A549 (cell line): ENCODE results near the gene TUBB6. TPM values are rescaled to one million over a fixed set of nuclear protein-coding genes. Genes with fewer than 3 reads are reported as not detected.

Source experiments
- ATAC-seq, 2 experiments: fragments of 200-7000 bp in 1 of 2; fragments of >200 bp in 1 of 2; cut with Nextera tagmentation in 1 of 2; cut with Tn5 transposase in 1 of 2; 3 replicates each; pipeline versions ENCODE4 v1.8.0 to v1.9.1; 2018 to 2020; ENCODE audit warnings: mild to moderate bottlenecking in 1 of 2, moderate library complexity in 1 of 2
- CTCF ChIA-PET: fragments of 300-600 bp; sonication (Branson Sonifier 250); formaldehyde crosslinking; extraction: SDS; loops from one replicate; lab custom pipeline; 2021; ENCODE audit warnings: antibody characterized with exemption, inconsistent platforms; lab: Yijun Ruan, JAX
- POLR2A ChIA-PET: fragments of 350-600 bp; formaldehyde crosslinking; extraction: SDS; loops from one replicate; lab custom pipeline; 2021; ENCODE audit warnings: antibody characterized with exemption, inconsistent platforms; lab: Yijun Ruan, JAX
- DNase-seq, 2 experiments: peaks; one replicate each; pipeline versions ENCODE4 v3.0.0 to v3.0.0-alpha.2; 2011 to 2016; ENCODE audit warnings: low read depth in 1 of 2, low spot score in 1 of 2
- FAIRE-seq: peaks from 2 replicates; lab custom pipeline; 2011; peaks lifted over from hg19 to GRCh38; lab: Jason Lieb, UNC
- H3K27ac ChIP-seq, 2 experiments: fragments of >200 bp; sonication (Bioruptor Twin); formaldehyde crosslinking; 3 replicates each; pipeline ENCODE4 v1.5.1; 2016 to 2017
- H3K4me1 ChIP-seq: fragments of >200 bp; sonication (Bioruptor Twin); formaldehyde crosslinking; 3 replicates; pipeline ENCODE4 v1.6.1; 2016
- H3K4me2 ChIP-seq: fragments of >200 bp; sonication (Bioruptor Twin); formaldehyde crosslinking; 3 replicates; pipeline ENCODE4 v1.6.1; 2016
- H3K4me3 ChIP-seq: fragments of >200 bp; sonication (Bioruptor Twin); formaldehyde crosslinking; 3 replicates; pipeline ENCODE4 v1.5.1; 2016
- H3K9me3 ChIP-seq: fragments of >200 bp; sonication (Bioruptor Twin); formaldehyde crosslinking; 3 replicates; pipeline ENCODE4 v1.6.1; 2016
- BHLHE40 ChIP-seq: IDR thresholded peaks from 2 replicates; pipeline ENCODE4 v1.6.1; 2012; ENCODE audit warnings: low read depth, low read length, inconsistent platforms
- CBX2 ChIP-seq: fragments of 200-600 bp; sonication (generic); IDR thresholded peaks from 2 replicates; pipeline ENCODE4 v1.6.1; 2016; ENCODE audit warnings: low read depth, mild to moderate bottlenecking, borderline replicate concordance
- CBX8 ChIP-seq: fragments of 200-600 bp; sonication (generic); IDR thresholded peaks from 2 replicates; pipeline ENCODE4 v1.6.1; 2016
- CEBPB ChIP-seq, 2 experiments: fragments of >200 bp in 1 of 2; sonication (Bioruptor Twin) in 1 of 2; formaldehyde crosslinking in 1 of 2; IDR thresholded peaks; 2 replicates each; pipeline ENCODE4 v1.6.1; 2012 to 2016
- CHD2 ChIP-seq: fragments of 150-350 bp; IDR thresholded peaks from 2 replicates; pipeline ENCODE4 v1.6.1; 2014; ENCODE audit warnings: low read length; ENCODE audit not compliant: partially characterized antibody
- EHMT2 ChIP-seq: fragments of 200-600 bp; sonication (generic); IDR thresholded peaks from 2 replicates; pipeline ENCODE4 v1.6.1; 2016; ENCODE audit warnings: antibody characterized with exemption, low read depth, mild to moderate bottlenecking, moderate library complexity
- EP300 ChIP-seq, 2 experiments: fragments of >200 bp; sonication (Bioruptor Twin); formaldehyde crosslinking; IDR thresholded peaks; 2 replicates in 1 of 2; 3 replicates in 1 of 2; pipeline ENCODE4 v1.6.1; 2016 to 2017
- FOXS1 ChIP-seq: fragments of 250-450 bp; sonication (Bioruptor Pico); IDR thresholded peaks from 2 replicates; pipeline ENCODE4 v1.5.0; 2020; ENCODE audit warnings: mild to moderate bottlenecking, moderate library complexity
- HEYL ChIP-seq: fragments of 250-450 bp; sonication (Bioruptor Pico); IDR thresholded peaks from 2 replicates; pipeline ENCODE4 v1.8.0; 2021; ENCODE audit warnings: mild to moderate bottlenecking, moderate library complexity
- HOXA7 ChIP-seq: fragments of 250-450 bp; sonication (Bioruptor Pico); IDR thresholded peaks from 2 replicates; pipeline ENCODE4 v1.5.0; 2020; ENCODE audit warnings: mild to moderate bottlenecking, moderate library complexity
- JUNB ChIP-seq: fragments of >200 bp; sonication (Bioruptor Twin); formaldehyde crosslinking; IDR thresholded peaks from 2 replicates; pipeline ENCODE4 v1.6.1; 2016
- KDM5A ChIP-seq: fragments of 200-600 bp; sonication (generic); IDR thresholded peaks from 2 replicates; pipeline ENCODE4 v1.6.1; 2016; ENCODE audit warnings: antibody characterized with exemption, mild to moderate bottlenecking
- MYC ChIP-seq: IDR thresholded peaks from 2 replicates; pipeline ENCODE4 v1.6.1; 2012; ENCODE audit warnings: mild to moderate bottlenecking, inconsistent platforms, low read length, improper control_type of control experiment, borderline replicate concordance
- RARB ChIP-seq: fragments of 250-450 bp; sonication (Bioruptor Pico); IDR thresholded peaks from 2 replicates; pipeline ENCODE4 v1.8.0; 2021; ENCODE audit warnings: mild to moderate bottlenecking, moderate library complexity
- RCOR1 ChIP-seq: fragments of 150-350 bp; IDR thresholded peaks from 2 replicates; pipeline ENCODE4 v1.6.1; 2014; ENCODE audit warnings: antibody characterized with exemption, low read length, low read depth
- TFCP2L1 ChIP-seq: fragments of 250-450 bp; sonication (Bioruptor Pico); IDR thresholded peaks from 2 replicates; pipeline ENCODE4 v1.5.0; 2021; ENCODE audit warnings: mild to moderate bottlenecking
- TP53 ChIP-seq: fragments of 250-450 bp; sonication (Bioruptor Pico); IDR thresholded peaks from 2 replicates; pipeline ENCODE4 v1.5.0; 2021; ENCODE audit warnings: mild to moderate bottlenecking, moderate library complexity
- ZFP36 ChIP-seq: fragments of 450-650 bp; IDR thresholded peaks from 2 replicates; pipeline ENCODE4 v1.6.1; 2014; ENCODE audit warnings: borderline replicate concordance; ENCODE audit not compliant: partially characterized antibody
- ZNF302 ChIP-seq: fragments of 250-450 bp; sonication (Bioruptor Pico); IDR thresholded peaks from 2 replicates; pipeline ENCODE4 v1.9.0; 2021; ENCODE audit warnings: inconsistent platforms, mild to moderate bottlenecking, moderate library complexity
- ZSCAN20 ChIP-seq: fragments of 250-450 bp; sonication (Bioruptor Pico); IDR thresholded peaks from 2 replicates; pipeline ENCODE4 v1.8.0; 2022; ENCODE audit warnings: mild to moderate bottlenecking, moderate library complexity
- WGBS: methylation state at CpG from one replicate; pipeline ENCODE4 v1.1.6; 2017; ENCODE audit errors: missing lambda C conversion rate; 5-methylcytosine and 5-hydroxymethylcytosine counted together
- polyA plus RNA-seq, 4 experiments: library from polyadenylated mRNA; depleted of rRNA in 3 of 4; stranded (reverse); fragments of >200 nt; fragmentation: RNase III in 1 of 4; extraction: RNeasy Plus Mini Kit Qiagen cat#74134 plus additional on column Dnase treatment in 1 of 4; gene quantifications; 2 replicates in 3 of 4; 3 replicates in 1 of 4; pipeline ENCODE4 v1.2.3, GENCODE V29; 2011 to 2017
- TF ChIP-seq, protein P1 (sequence below): IDR thresholded peaks from 2 replicates; pipeline ENCODE4 v1.6.1; 2012
- TF ChIP-seq, protein P2 (sequence below): fragments of 150-350 bp; IDR thresholded peaks from 2 replicates; pipeline ENCODE4 v1.6.1; 2014; ENCODE audit warnings: low read depth, mild to moderate bottlenecking, low read length
- TF ChIP-seq, protein P3 (sequence below): fragments of 450-650 bp; IDR thresholded peaks from 2 replicates; pipeline ENCODE4 v1.6.1; 2014; ENCODE audit warnings: antibody characterized with exemption
- TF ChIP-seq, protein P4 (sequence below): IDR thresholded peaks from 2 replicates; pipeline ENCODE4 v1.6.1; 2012; ENCODE audit warnings: low read depth, borderline replicate concordance
- TF ChIP-seq, protein P5 (sequence below): IDR thresholded peaks from 2 replicates; pipeline ENCODE4 v1.6.1; 2012
- TF ChIP-seq, protein P6 (sequence below): fragments of 250-450 bp; sonication (Bioruptor Pico); IDR thresholded peaks from 2 replicates; pipeline ENCODE4 v1.5.0; 2021; ENCODE audit warnings: mild to moderate bottlenecking, moderate library complexity, borderline replicate concordance

TUBB6 gene
- polyA plus RNA-seq, 2 of the 4 experiments (the other 2 are of a cell fraction): 88.5 to 235 TPM

DNA sequence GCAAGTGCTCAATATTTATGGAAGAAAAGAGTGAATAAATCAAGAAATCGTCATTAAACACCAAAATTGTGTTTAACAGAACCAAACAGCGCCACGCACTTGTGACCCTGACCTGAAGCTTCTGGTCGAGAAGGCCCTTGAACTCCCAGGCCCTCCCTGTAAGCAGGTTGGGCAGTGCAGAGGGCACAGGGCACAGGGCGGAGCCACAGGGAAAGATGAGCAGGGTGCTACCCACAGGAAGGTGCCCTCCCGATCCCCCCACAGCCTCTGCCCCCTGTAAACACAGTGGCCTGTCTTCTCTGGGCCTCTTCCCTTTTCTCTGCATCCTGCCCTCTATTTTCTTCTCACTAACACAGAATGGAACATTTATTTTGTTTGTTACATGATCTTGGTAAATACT is 16.9 kb upstream of the TUBB6 start:
- H3K27ac ChIP-seq: no peak overlapping the region
- no peak for DNase-seq
- no peak for ATAC-seq
- H3K4me3 ChIP-seq: no peak overlapping the region
- CTCF ChIA-PET: interaction anchor here (1.0 to 2.0 kb wide), 2 partner anchors 12 to 19 kb away, joined by 3 to 5 read pairs; no protein-coding TSS in a partner anchor
- 60% methylated on average over 6 of the region's 6 CpGs for whole genome bisulfite sequencing
- no peak for FAIRE-seq
- no peak overlapping the region for H3K4me2 ChIP-seq
- H3K9me3 ChIP-seq: no peaks in the 10 kb centered on the region
- POLR2A ChIA-PET: no interaction called here
- peaks cover 7% of the 10 kb centered on the region; the same call in 2 of the 3 replicates for H3K4me1 ChIP-seq
- TF ChIP-seq CBX8: no peak
- no peak for TF ChIP-seq BHLHE40
- TF ChIP-seq, protein P1, sequence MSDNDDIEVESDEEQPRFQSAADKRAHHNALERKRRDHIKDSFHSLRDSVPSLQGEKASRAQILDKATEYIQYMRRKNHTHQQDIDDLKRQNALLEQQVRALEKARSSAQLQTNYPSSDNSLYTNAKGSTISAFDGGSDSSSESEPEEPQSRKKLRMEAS: no peak
- TF ChIP-seq HOXA7 (CRISPR knock-in tag): no peak
- no peak for TF ChIP-seq RARB (CRISPR knock-in tag)
- TF ChIP-seq ZSCAN20: no peak
- TF ChIP-seq CHD2: no peak
- TF ChIP-seq TFCP2L1 (CRISPR knock-in tag): no peak
- no peak for TF ChIP-seq EHMT2
- TF ChIP-seq, protein P2, sequence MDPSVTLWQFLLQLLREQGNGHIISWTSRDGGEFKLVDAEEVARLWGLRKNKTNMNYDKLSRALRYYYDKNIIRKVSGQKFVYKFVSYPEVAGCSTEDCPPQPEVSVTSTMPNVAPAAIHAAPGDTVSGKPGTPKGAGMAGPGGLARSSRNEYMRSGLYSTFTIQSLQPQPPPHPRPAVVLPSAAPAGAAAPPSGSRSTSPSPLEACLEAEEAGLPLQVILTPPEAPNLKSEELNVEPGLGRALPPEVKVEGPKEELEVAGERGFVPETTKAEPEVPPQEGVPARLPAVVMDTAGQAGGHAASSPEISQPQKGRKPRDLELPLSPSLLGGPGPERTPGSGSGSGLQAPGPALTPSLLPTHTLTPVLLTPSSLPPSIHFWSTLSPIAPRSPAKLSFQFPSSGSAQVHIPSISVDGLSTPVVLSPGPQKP: no peak
- TF ChIP-seq JUNB: no peak

DNA sequence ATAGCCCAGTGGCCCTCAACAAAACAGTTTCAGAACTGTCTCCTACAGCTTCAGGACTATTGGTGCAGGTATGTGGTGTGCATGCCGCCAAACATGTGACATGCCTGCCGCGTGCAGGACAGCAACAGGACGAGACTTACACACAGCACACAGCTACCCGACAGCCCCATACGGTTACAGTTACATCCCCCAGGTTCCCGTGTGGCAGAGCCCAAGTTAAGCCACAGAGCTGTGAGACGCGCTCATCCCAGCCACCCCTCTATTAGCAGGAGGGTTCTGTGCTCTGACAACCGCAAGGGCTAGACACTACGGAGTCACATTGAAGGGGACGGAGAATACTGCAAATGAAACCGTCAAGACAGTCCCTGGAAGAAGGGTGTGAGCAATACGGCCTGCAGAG is 16.4 kb upstream of the TUBB6 start:
- DNase-seq (no peak), FAIRE-seq (no peak), ATAC-seq (no peak)
- Histone ChIP-seq H3K4me2 (no peak overlapping the region), H3K27ac (no peak overlapping the region), H3K9me3 (no peaks in the 10 kb centered on the region), H3K4me3 (no peak overlapping the region), H3K4me1 (peaks cover 7% of the 10 kb centered on the region; the same call in 2 of the 3 replicates)
- TF ChIP-seq, protein P3, sequence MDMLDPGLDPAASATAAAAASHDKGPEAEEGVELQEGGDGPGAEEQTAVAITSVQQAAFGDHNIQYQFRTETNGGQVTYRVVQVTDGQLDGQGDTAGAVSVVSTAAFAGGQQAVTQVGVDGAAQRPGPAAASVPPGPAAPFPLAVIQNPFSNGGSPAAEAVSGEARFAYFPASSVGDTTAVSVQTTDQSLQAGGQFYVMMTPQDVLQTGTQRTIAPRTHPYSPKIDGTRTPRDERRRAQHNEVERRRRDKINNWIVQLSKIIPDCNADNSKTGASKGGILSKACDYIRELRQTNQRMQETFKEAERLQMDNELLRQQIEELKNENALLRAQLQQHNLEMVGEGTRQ: no peak
- TF ChIP-seq CBX2: no peak
- POLR2A ChIA-PET: no interaction called here
- CTCF ChIA-PET: interaction anchor here (1.0 to 2.0 kb wide), 2 partner anchors 11 to 20 kb away, joined by 3 to 5 read pairs; no protein-coding TSS in a partner anchor
- 82% methylated on average over 12 of the region's 14 CpGs for WGBS

DNA sequence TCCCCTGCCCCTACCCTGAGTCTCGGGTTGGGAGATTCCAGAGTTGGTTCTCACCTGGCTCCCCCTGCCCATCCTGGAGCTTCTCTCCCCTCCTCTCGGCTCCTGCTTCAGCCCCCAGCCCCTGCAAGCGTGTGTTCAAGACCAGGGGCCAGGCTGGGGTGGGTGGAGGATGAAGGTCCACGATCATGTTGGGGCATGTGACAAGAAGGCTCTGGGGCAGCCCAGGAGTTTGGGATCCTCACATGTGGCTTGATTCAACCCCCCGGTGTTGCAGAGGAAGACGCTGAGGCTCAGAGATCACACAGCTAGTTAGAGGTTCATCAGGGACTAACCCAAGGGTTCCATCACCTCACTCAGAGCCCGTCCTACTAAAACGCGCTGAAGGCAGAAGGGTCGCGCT is 14.2 kb upstream of the TUBB6 start:
- no peak for FAIRE-seq
- peaks cover under 1% of the 10 kb centered on the region; the same call in 2 of the 3 replicates for H3K4me1 ChIP-seq
- H3K9me3 ChIP-seq: no peaks in the 10 kb centered on the region
- DNase-seq: no peak
- no peak overlapping the region for H3K4me3 ChIP-seq
- no peak overlapping the region for H3K4me2 ChIP-seq
- no peak for ATAC-seq
- 60% methylated on average over 7 of the region's 11 CpGs for WGBS
- POLR2A ChIA-PET: no interaction called here
- CTCF ChIA-PET: interaction anchor here (0.6 to 4.8 kb wide), 2 partner anchors 13 to 22 kb away, joined by 3 to 20 read pairs; no protein-coding TSS in a partner anchor
- H3K27ac ChIP-seq: no peak overlapping the region
- TF ChIP-seq KDM5A: no peak
- TF ChIP-seq, protein P4, sequence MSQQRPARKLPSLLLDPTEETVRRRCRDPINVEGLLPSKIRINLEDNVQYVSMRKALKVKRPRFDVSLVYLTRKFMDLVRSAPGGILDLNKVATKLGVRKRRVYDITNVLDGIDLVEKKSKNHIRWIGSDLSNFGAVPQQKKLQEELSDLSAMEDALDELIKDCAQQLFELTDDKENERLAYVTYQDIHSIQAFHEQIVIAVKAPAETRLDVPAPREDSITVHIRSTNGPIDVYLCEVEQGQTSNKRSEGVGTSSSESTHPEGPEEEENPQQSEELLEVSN: no peak
- TF ChIP-seq RCOR1: no peak
- TF ChIP-seq FOXS1: no peak
- no peak for TF ChIP-seq RARB (CRISPR knock-in tag)
- no peak for TF ChIP-seq ZSCAN20
- TF ChIP-seq HEYL (CRISPR knock-in tag): no peak
- TF ChIP-seq, protein P3: no peak
- no peak for TF ChIP-seq CEBPB (IDR thresholded peaks at IDR 0.05)
- no peak for TF ChIP-seq TP53 (CRISPR knock-in tag)
- no peak for TF ChIP-seq MYC
- TF ChIP-seq, protein P5, sequence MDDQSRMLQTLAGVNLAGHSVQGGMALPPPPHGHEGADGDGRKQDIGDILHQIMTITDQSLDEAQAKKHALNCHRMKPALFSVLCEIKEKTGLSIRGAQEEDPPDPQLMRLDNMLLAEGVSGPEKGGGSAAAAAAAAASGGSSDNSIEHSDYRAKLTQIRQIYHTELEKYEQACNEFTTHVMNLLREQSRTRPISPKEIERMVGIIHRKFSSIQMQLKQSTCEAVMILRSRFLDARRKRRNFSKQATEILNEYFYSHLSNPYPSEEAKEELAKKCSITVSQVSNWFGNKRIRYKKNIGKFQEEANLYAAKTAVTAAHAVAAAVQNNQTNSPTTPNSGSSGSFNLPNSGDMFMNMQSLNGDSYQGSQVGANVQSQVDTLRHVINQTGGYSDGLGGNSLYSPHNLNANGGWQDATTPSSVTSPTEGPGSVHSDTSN: no peak
- no peak for TF ChIP-seq EP300 (IDR thresholded peaks at IDR 0.05)
- TF ChIP-seq ZNF302 (CRISPR knock-in tag): no peak
- TF ChIP-seq, protein P6, sequence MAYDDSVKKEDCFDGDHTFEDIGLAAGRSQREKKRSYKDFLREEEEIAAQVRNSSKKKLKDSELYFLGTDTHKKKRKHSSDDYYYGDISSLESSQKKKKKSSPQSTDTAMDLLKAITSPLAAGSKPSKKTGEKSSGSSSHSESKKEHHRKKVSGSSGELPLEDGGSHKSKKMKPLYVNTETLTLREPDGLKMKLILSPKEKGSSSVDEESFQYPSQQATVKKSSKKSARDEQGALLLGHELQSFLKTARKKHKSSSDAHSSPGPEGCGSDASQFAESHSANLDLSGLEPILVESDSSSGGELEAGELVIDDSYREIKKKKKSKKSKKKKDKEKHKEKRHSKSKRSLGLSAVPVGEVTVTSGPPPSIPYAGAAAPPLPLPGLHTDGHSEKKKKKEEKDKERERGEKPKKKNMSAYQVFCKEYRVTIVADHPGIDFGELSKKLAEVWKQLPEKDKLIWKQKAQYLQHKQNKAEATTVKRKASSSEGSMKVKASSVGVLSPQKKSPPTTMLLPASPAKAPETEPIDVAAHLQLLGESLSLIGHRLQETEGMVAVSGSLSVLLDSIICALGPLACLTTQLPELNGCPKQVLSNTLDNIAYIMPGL: no peak
- no peak for TF ChIP-seq ZFP36
